Activated CD4-positive, CD25-positive, alpha-beta regulatory T cell (primary cell): ENCODE data around the gene OR6P1.

ENCODE experiments used
- DNase-seq, 4 experiments: peaks; one replicate each; lab custom pipeline; 2025; lab: John Stamatoyannopoulos, UW

OR6P1 gene

GRCh38 chr1:158516966-158517365 is 53.4 kb downstream of the OR6P1 start:
- DNase-seq: no peak
